ENCODE data around the gene KLK15. TPM values are rescaled to one million over a fixed set of nuclear protein-coding genes. Genes with fewer than 3 reads are reported as not detected.

The KLK15 gene
- not detected in 2 replicates for polyA plus RNA-seq (2011; rRNA removed)
- polyA minus RNA-seq (2011; rRNA and poly(A)+ RNA removed) = not detected in 2 replicates

GRCh38 chr19:50833117-50833801, at the start of gene KLK15:
Gene KLK15, minus strand, starts transcription at chr19:50833574. Its CDS starts 2,082 bp downstream, at chr19:50831492.
- DNase-seq (ENCODE audit: low read depth, low spot score) = no peak
- TF ChIP-seq CTCF (IDR thresholded peaks at IDR 0.05; ENCODE audit: low read depth, low read length) = no peak
- Histone ChIP-seq H3K27ac (ENCODE audit: low read depth, low read length) (no peak within 1 kb of the TSS), H3K27me3 (ENCODE audit: control insufficient read depth, insufficient read depth, low read length) (peaks cover 6% of the 10 kb centered on the region), H3K9me3 (ENCODE audit: control insufficient read depth, insufficient read depth, low read length) (no peaks in the 10 kb centered on the region), H3K4me3 (ENCODE audit: low read depth, low read length) (no peak within 1 kb of the TSS)
- ChIA-PET POLR2A (no interaction called here), CTCF (no interaction called here)

GRCh38 chr19:50882188-50882587, 48.8 kb upstream of the KLK15 start:
- Histone ChIP-seq H3K9me3 (ENCODE audit: control insufficient read depth, insufficient read depth, low read length) (no peaks in the 10 kb centered on the region), H3K27ac (ENCODE audit: low read depth, low read length) (no peak overlapping the region), H3K27me3 (ENCODE audit: control insufficient read depth, insufficient read depth, low read length) (peaks cover 3% of the 10 kb centered on the region), H3K4me3 (ENCODE audit: low read depth, low read length) (no peak overlapping the region)
- ChIA-PET POLR2A (no interaction called here), CTCF (no interaction called here)
- no peak for DNase-seq (ENCODE audit: low read depth, low spot score)
- TF ChIP-seq CTCF (IDR thresholded peaks at IDR 0.05; ENCODE audit: low read depth, low read length) = no peak

GRCh38 chr19:50880241-50880640, 46.9 kb upstream of the KLK15 start:
- Histone ChIP-seq H3K27ac (ENCODE audit: low read depth, low read length) (no peak overlapping the region), H3K9me3 (ENCODE audit: control insufficient read depth, insufficient read depth, low read length) (no peaks in the 10 kb centered on the region), H3K4me3 (ENCODE audit: low read depth, low read length) (no peak overlapping the region), H3K27me3 (ENCODE audit: control insufficient read depth, insufficient read depth, low read length) (peaks cover 8% of the 10 kb centered on the region)
- ChIA-PET POLR2A (no interaction called here), CTCF (no interaction called here)
- no peak for TF ChIP-seq CTCF (IDR thresholded peaks at IDR 0.05; ENCODE audit: low read depth, low read length)
- DNase-seq (ENCODE audit: low read depth, low spot score) = no peak

- POLR2A ChIA-PET = no interaction called here
- Histone ChIP-seq H3K27me3 (ENCODE audit: control insufficient read depth, insufficient read depth, low read length) (peaks cover 8% of the 10 kb centered on the region), H3K27ac (ENCODE audit: low read depth, low read length) (no peak overlapping the region), H3K4me3 (ENCODE audit: low read depth, low read length) (no peak overlapping the region), H3K9me3 (ENCODE audit: control insufficient read depth, insufficient read depth, low read length) (no peaks in the 10 kb centered on the region; the same call in 1 of the 2 replicates)
- DNase-seq (ENCODE audit: low read depth, low spot score) = no peak
- CTCF ChIA-PET = no interaction called here
- TF ChIP-seq CTCF (IDR thresholded peaks at IDR 0.05; ENCODE audit: low read depth, low read length) = no peak
These were observed 45.5 kb upstream of the KLK15 start for GRCh38 chr19:50878851-50879250.

GRCh38 chr19:50877338-50877737, 44.0 kb upstream of the KLK15 start:
- no peak for DNase-seq (ENCODE audit: low read depth, low spot score)
- H3K27ac ChIP-seq (ENCODE audit: low read depth, low read length) = no peak overlapping the region
- H3K27me3 ChIP-seq (ENCODE audit: control insufficient read depth, insufficient read depth, low read length) = peaks cover 8% of the 10 kb centered on the region
- no peak overlapping the region for H3K4me3 ChIP-seq (ENCODE audit: low read depth, low read length)
- H3K9me3 ChIP-seq (ENCODE audit: control insufficient read depth, insufficient read depth, low read length) = no peaks in the 10 kb centered on the region; the same call in 1 of the 2 replicates
- CTCF ChIA-PET = no interaction called here
- POLR2A ChIA-PET = no interaction called here
- TF ChIP-seq CTCF (IDR thresholded peaks at IDR 0.05; ENCODE audit: low read depth, low read length) = no peak
